ENCODE data around the gene PCBP3. TPM values are rescaled to one million over a fixed set of nuclear protein-coding genes. Genes with fewer than 3 reads are reported as not detected.

PCBP3 gene
- total RNA-seq, 6 experiments from 2014 or later = not detected

DNA sequence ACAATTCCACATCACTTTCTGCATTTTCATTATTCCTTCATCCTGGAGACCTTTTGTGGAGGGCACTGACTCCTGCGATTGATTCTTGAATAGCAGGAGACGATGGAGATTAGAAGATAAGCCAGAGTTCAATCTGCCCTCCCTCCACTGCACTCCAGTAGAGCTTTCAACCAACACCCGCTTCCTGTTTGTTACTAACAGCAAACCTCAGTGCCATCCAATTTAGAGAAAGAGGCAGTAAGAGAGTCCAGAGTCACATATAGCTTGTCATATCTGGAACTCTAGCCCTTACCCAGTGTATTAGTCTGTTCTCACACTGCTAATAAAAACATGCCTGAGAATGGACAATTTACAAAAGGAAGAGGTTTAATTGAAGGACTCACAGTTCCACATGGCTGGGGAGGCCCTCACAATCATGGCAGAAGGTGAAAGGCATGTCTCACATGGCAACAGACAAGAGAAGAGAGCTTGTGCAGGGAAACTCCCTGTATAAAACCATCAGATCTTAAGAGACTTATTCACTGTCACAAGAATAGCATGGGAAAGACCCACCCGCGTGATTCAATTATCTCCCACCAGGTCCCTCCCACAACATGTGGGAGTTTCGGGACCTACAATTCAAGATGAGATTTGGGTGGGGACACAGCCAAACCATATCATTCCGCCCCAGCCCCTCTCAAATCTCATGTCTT, 55.9 kb downstream of the PCBP3 start:
- Mint-ChIP-seq H3K4me1 (ENCODE audit: low read depth) (peaks cover 14% of the 10 kb centered on the region), H3K4me3 (no peak overlapping the region), H3K36me3 (ENCODE audit: low read depth) (no peaks in the 10 kb centered on the region), H3K27ac (no peak overlapping the region), H3K27me3 (ENCODE audit: insufficient read depth) (peaks cover 16% of the 10 kb centered on the region), H3K9me3 (no peaks in the 10 kb centered on the region)
- DNase-seq = no peak
- TF ChIP-seq, protein P1, sequence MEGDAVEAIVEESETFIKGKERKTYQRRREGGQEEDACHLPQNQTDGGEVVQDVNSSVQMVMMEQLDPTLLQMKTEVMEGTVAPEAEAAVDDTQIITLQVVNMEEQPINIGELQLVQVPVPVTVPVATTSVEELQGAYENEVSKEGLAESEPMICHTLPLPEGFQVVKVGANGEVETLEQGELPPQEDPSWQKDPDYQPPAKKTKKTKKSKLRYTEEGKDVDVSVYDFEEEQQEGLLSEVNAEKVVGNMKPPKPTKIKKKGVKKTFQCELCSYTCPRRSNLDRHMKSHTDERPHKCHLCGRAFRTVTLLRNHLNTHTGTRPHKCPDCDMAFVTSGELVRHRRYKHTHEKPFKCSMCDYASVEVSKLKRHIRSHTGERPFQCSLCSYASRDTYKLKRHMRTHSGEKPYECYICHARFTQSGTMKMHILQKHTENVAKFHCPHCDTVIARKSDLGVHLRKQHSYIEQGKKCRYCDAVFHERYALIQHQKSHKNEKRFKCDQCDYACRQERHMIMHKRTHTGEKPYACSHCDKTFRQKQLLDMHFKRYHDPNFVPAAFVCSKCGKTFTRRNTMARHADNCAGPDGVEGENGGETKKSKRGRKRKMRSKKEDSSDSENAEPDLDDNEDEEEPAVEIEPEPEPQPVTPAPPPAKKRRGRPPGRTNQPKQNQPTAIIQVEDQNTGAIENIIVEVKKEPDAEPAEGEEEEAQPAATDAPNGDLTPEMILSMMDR (IDR thresholded peaks at IDR 0.05) = no peak

DNA sequence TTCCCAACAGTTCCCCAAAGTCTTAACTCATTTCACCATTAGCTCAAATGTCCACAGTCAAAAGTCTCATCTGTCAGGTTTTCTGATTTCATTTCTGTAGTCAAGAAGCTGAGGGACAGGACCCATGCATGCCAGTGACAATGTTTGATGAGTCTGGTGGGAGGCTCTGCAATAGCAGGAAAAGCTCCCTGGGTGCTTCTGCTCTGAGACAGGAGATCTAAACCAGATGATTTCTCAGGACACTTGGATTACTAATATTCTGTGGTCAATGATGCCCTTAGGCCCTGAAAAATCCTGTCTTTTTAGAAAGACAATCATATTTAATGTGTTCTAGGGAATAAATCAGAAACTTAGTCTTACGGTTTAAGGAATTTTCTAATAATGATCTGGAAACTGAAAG, 56.4 kb downstream of the PCBP3 start:
- Mint-ChIP-seq H3K36me3 (ENCODE audit: low read depth) (no peaks in the 10 kb centered on the region), H3K27ac (no peak overlapping the region), H3K9me3 (no peaks in the 10 kb centered on the region), H3K4me1 (ENCODE audit: low read depth) (peaks cover 14% of the 10 kb centered on the region), H3K4me3 (no peak overlapping the region), H3K27me3 (ENCODE audit: insufficient read depth) (peaks cover 17% of the 10 kb centered on the region)
- TF ChIP-seq, protein P1 (IDR thresholded peaks at IDR 0.05) = no peak
- DNase-seq = no peak

DNA sequence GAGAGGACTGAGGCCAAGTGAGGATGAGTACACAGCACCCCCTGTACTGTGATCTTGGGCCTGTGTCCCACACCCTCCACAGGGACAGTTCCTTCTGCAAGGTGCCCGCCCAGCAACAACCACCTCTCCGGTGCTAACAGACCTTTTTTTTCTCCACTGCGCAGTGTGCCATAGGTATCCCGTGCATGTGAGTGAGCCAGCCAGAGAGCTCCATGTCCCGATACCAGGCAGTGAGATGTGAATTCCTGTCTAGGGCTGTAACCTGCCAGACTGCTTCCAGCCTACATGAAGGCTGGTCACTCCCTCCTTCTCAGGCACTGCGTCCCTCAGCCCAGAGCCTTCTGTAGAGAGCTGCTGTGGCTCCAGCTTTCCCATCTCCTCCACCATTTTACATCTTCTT, 56.9 kb downstream of the PCBP3 start:
- H3K4me3 Mint-ChIP-seq = no peak overlapping the region
- no peak overlapping the region for H3K27ac Mint-ChIP-seq
- peaks cover 17% of the 10 kb centered on the region for H3K27me3 Mint-ChIP-seq (ENCODE audit: insufficient read depth)
- DNase-seq = no peak
- TF ChIP-seq, protein P1 (IDR thresholded peaks at IDR 0.05) = no peak
- no peaks in the 10 kb centered on the region for H3K9me3 Mint-ChIP-seq
- H3K36me3 Mint-ChIP-seq (ENCODE audit: low read depth) = no peaks in the 10 kb centered on the region
- H3K4me1 Mint-ChIP-seq (ENCODE audit: low read depth) = peaks cover 14% of the 10 kb centered on the region

DNA sequence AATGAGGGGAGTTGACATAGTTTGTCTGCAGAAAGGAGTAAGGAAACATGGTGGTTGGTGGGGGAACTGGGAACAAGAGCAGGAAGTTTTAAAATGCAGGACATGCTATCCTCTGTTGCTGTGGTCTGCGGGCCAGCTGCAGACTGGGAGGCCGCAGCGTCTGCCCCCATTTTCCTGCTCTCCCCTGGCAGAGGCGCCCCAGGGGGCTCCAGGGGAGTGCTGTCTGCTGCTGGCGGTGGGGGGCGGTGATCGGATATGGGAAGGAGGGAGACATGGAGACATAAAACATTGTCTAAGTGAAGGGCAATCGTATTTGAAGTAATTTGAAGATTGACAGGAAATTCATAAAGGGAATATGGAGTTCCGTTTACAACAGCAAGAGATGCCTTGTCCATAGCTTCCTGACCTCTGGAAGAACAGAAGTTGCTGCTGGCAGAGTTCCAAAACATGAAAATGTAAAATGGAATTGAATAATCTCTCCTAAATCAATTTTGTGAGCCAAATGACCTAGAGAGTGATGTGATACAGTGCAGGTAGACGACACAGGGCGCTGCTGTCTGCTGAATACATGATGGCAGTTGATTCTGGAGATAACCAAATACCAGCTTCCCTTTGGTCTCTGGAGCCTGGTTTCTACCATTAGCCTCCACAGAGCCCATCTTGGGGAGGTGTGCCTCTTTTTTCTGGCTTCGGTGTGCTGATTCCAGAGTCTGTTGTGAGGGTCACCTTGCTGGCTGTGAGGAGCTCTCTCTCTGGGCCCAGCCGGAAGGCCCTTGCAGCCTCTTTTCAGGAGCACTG, 61.0 kb downstream of the PCBP3 start:
- Mint-ChIP-seq H3K4me1 (ENCODE audit: low read depth) (no peaks in the 10 kb centered on the region), H3K4me3 (no peak overlapping the region), H3K27ac (no peak overlapping the region), H3K36me3 (ENCODE audit: low read depth) (no peaks in the 10 kb centered on the region), H3K27me3 (ENCODE audit: insufficient read depth) (peaks cover 35% of the 10 kb centered on the region), H3K9me3 (no peaks in the 10 kb centered on the region)
- DNase-seq = no peak
- TF ChIP-seq, protein P1 (IDR thresholded peaks at IDR 0.05) = no peak

DNA sequence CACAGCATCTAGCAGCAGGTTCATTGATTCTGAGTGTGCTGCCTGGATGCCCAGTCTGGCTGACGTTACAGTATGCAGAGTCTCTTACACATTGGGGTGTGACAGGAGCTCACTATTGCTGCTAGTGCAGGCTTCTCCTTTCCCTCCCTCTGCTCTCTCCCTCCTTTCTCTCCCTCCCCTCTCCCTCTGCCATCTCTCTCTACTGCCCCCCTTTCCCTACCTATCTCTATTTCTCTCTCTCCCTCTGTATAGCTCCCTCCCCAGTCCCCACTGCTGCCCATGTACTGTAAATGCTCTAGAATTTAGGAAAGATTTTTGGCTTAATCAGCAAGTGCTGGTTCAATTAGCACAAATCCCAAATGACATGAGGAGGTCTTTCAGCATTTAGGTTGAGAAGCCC, 62.8 kb downstream of the PCBP3 start:
- Mint-ChIP-seq H3K36me3 (ENCODE audit: low read depth) (no peaks in the 10 kb centered on the region), H3K27ac (no peak overlapping the region), H3K4me1 (ENCODE audit: low read depth) (no peaks in the 10 kb centered on the region), H3K9me3 (no peaks in the 10 kb centered on the region), H3K4me3 (no peak overlapping the region), H3K27me3 (ENCODE audit: insufficient read depth) (peaks cover 38% of the 10 kb centered on the region)
- DNase-seq = no peak
- TF ChIP-seq, protein P1 (IDR thresholded peaks at IDR 0.05) = no peak

All from HFFc6 (cell line).